Camera-type eye (tissue), 1 donor: Measurements from ENCODE around the gene ZNF621. TPM values are rescaled to one million over a fixed set of nuclear protein-coding genes. Genes with fewer than 3 reads are reported as not detected.

Source experiments
- total RNA-seq: library from RNA; depleted of rRNA; stranded (reverse); fragments of >200 nt; gene quantifications from one replicate; pipeline ENCODE4 v1.2.3, GENCODE V29; 2014

Gene ZNF621
- total RNA-seq: 21.1 TPM

GRCh38 chr3:40524568-40525285 is at the start of gene ZNF621:
Gene ZNF621 (plus strand): TSS chr3:40524960. CDS start chr3:40525841, 881 bp downstream.

DNA sequence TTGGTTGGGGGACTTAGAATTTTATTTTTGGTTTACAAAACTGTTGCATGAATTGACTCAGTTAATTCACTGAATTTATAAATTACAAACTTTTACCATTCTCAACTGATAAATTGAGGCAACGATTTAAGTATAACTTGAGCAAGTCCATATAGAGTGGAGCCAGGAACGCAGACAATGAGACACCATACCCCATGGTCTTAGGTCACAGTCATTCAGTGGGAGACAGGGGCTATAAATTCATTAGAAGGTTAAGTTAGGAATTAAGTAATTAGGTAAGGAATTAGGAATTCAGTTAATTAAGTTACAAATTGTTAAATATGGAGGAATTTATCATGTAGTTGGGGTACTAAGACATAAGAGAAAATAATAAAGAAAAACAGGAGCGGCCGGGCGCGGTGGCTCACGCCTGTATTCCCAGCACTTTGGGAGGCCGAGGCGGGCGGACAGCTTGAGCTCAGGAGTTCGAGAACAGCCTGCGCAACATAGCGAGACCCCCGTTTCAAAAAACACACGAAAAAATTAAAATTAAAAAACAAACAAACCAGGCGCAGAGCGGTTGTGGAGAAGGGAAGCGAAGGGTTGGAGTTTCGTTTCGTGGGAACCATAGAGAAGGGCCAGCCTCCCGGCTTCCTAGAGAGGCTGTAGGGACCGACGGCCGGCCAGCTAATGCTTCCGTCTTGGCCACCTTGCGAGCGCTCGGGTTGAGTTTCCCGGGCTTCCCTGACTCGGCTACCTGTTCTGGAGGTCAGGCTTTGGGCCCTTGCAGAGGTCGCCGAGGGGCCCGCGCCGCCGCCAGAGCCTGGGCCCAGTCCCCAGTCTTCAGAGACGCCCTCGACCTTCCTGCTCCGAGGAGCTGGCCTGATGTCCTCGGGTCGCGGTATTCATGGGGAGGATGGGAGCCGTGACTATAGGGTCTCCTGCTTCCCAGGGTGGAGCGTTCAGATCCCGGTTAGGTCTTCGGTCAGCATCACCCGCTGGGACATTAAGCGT is 48.0 kb upstream of the ZNF621 start, which contains the start of gene ZNF619:
Gene ZNF619, plus strand, starts transcription at position 645 of the 993 bp plus-strand sequence. CDS start 858 bp downstream, outside the sequence.

DNA sequence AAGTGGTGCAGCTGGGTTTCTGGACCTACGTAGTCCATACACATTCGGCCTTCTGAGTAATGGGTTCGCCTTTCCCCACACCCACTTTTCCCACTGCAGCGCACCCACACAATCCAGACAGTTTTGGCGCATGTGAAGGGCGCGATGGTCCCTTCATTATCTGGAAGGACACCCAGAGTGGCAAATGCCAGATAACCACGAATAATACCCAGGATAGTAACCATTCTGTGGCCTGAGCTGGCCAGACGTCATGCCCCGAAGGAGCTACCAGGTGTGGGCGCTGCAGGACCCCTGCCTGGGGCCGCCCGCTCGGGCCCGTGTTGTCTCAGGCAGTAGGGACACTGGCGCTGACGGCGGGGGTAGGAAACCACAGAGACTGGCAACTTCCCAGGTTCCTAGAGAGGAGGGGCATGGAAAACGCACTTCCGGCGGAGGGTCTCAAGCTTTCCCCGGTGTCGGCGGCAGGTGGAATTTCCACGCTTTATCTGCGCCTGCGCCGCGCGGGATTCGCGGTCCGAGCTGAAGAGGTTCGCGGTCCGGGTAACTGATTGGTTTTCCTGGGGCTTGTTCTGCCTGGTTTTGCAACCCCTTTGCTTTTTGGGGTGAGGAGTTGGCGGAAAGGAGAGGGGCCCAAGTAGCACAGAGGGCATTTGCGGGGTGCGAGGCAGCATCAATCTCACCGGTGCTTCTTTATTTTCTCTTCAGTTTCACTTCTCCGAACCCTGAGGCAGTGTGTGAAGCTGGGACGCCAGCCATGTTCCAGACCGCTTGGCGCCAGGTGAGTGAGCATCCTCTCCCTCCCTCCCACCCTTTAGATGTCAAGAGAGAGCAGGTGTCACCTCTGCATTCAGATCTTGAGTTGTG is 18.9 kb upstream of the ZNF621 start, which contains the start of gene ZNF620:
Gene ZNF620, plus strand, starts transcription at position 441 of the 864 bp plus-strand sequence. Its CDS starts 314 bp downstream, at position 755.

Other genes with a start within 250 kb of the ZNF621 start
- 39.6 TPM for gene EIF1B, start 215.3 kb upstream of the ZNF621 start, total RNA-seq
- 1.7 TPM for gene ENTPD3, start 137.8 kb upstream of the ZNF621 start, total RNA-seq
- gene RPL14, start 67.6 kb upstream of the ZNF621 start, total RNA-seq: 294 TPM
- 13.4 TPM for gene ZNF619, start 47.8 kb upstream of the ZNF621 start, total RNA-seq
- 15.3 TPM for gene ZNF620, start 18.9 kb upstream of the ZNF621 start, total RNA-seq